Stimulated activated naive CD4-positive, alpha-beta T cell treated with Interleukin-2 at 50 U/mL for 16 hours (primary cell): Measurements from ENCODE around the gene CD4.

ENCODE experiments used
- DNase-seq: peaks from one replicate; lab custom pipeline; 2025; lab: John Stamatoyannopoulos, UW

Gene CD4

GRCh38 chr12:6816598-6816997 is 27.3 kb downstream of the CD4 start:
- no peak for DNase-seq

- no peak for DNase-seq
Measured at GRCh38 chr12:6817098-6817497, 27.8 kb downstream of the CD4 start.

GRCh38 chr12:6817662-6818157 is 28.4 kb downstream of the CD4 start:
- no peak for DNase-seq

GRCh38 chr12:6818222-6818621 is 28.9 kb downstream of the CD4 start:
- no peak for DNase-seq

- DNase-seq, result no peak
Measured at GRCh38 chr12:6818645-6819044, 29.3 kb downstream of the CD4 start.

GRCh38 chr12:6819106-6820030 is 30.0 kb downstream of the CD4 start:
- DNase-seq, result no peak

- DNase-seq, result no peak
Measured at GRCh38 chr12:6820166-6820565, 30.8 kb downstream of the CD4 start.

GRCh38 chr12:6821591-6822425 is 32.5 kb downstream of the CD4 start, which contains the start of gene GPR162:
Gene GPR162 (plus strand): TSS chr12:6821821. CDS start chr12:6823899, 2,078 bp downstream.
- DNase-seq, result no peak

- no peak for DNase-seq
Measured at GRCh38 chr12:6822426-6823135, 33.3 kb downstream of the CD4 start.

- no peak for DNase-seq
Measured at GRCh38 chr12:6823182-6824084, 34.1 kb downstream of the CD4 start.

GRCh38 chr12:6824085-6824775 is 34.9 kb downstream of the CD4 start:
- DNase-seq, result no peak

- no peak for DNase-seq
Measured at GRCh38 chr12:6824901-6825381, 35.6 kb downstream of the CD4 start.

- peak; percentile 71 for DNase-seq
Measured at GRCh38 chr12:6825398-6826124, 36.2 kb downstream of the CD4 start.

GRCh38 chr12:6826125-6826733 is 36.9 kb downstream of the CD4 start:
- no peak for DNase-seq

GRCh38 chr12:6826734-6827436 is 37.6 kb downstream of the CD4 start:
- DNase-seq, result no peak

- DNase-seq, result peak; percentile 38
Measured at GRCh38 chr12:6827437-6827911, 38.1 kb downstream of the CD4 start.

GRCh38 chr12:6827982-6828780 is 38.9 kb downstream of the CD4 start, which contains the start of gene P3H3:
Gene P3H3 (plus strand): TSS chr12:6828407. CDS start chr12:6828441, 34 bp downstream.
- no peak for DNase-seq
